Measurements from ENCODE around the gene ASCC1. TPM values are rescaled to one million over a fixed set of nuclear protein-coding genes. Genes with fewer than 3 reads are reported as not detected.

ASCC1 gene
- total and polyA plus RNA-seq, 2 of the 13 experiments (the other 11 are each of a cell fraction or from before 2014, with no cell fraction given) = 21.6 to 30.1 TPM

DNA sequence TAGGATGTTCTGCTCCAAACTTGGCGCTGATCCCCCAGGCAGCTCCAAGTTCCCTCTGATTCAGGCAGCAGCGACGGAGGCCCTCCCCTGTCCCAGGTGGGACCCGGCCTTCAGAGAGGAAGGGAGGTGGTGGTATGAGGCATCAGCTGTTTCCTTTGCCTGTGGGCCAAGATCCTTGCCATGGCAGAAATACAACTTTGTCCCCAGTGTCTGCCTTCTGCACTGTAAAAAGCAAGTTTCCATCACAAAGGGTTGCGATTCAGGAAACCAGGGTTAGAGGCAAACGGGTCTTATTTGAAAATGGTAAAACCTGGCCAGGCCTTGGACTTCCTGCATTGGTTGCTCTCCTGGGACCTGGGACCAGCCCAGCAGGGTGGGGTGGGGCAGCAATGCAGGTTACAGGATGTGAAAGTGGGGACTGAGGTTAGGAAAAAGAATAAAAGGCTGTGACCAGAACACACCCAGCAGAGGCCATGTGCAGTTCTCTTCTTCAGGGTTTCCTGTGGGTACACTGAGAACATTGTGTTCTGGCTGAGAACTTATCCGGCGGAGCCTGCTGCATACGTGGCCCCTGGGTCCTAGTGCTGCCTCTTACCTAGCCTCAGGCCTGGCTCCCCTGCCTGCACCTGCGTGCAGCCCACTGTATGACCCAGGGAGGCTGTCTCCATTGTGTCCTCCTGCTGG is 32.5 kb upstream of the ASCC1 start (continued):
- TF ChIP-seq, protein P1, sequence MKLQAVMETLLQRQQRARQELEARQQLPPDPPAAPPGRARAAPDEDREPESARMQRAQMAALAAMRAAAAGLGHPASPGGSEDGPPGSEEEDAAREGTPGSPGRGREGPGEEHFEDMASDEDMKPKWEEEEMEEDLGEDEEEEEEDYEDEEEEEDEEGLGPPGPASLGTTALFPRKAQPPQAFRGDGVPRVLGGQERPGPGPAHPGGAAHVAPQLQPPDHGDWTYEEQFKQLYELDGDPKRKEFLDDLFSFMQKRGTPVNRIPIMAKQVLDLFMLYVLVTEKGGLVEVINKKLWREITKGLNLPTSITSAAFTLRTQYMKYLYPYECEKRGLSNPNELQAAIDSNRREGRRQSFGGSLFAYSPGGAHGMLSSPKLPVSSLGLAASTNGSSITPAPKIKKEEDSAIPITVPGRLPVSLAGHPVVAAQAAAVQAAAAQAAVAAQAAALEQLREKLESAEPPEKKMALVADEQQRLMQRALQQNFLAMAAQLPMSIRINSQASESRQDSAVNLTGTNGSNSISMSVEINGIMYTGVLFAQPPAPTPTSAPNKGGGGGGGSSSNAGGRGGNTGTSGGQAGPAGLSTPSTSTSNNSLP (IDR thresholded peaks at IDR 0.05; ENCODE audit: low read depth, low read length) = no peak
- TF ChIP-seq REXO4 (CRISPR knock-in tag; IDR thresholded peaks at IDR 0.05; ENCODE audit: borderline replicate concordance) = no peak
- TF ChIP-seq SUZ12 (IDR thresholded peaks at IDR 0.05; ENCODE audit: low read depth, low read length) = no peak
- no peak for TF ChIP-seq NFIB (CRISPR knock-in tag; IDR thresholded peaks at IDR 0.05; ENCODE audit: borderline replicate concordance)
- no peak for TF ChIP-seq SMAD9 (CRISPR knock-in tag; IDR thresholded peaks at IDR 0.05)
- TF ChIP-seq MED8 (CRISPR knock-in tag; IDR thresholded peaks at IDR 0.05; ENCODE audit: insufficient replicate concordance) = no peak
- TF ChIP-seq PHF8 (CRISPR knock-in tag; IDR thresholded peaks at IDR 0.05) = peak; percentile 62
- TF ChIP-seq TBX3 (IDR thresholded peaks at IDR 0.05; ENCODE audit: borderline replicate concordance) = no peak
- no peak for TF ChIP-seq HOXA7 (CRISPR knock-in tag; IDR thresholded peaks at IDR 0.05)
- 0 out of 2 replicates have a peak, but pooled peaks have one; percentile 32 for TF ChIP-seq STAT5B (CRISPR knock-in tag; IDR thresholded peaks at IDR 0.05)
- TF ChIP-seq SMAD1 (CRISPR knock-in tag; IDR thresholded peaks at IDR 0.05; ENCODE audit: borderline replicate concordance, low read depth) = no peak
- no peak for TF ChIP-seq ATAD3A (CRISPR knock-in tag; IDR thresholded peaks at IDR 0.05)
- no peak for TF ChIP-seq ELF4 (CRISPR knock-in tag; IDR thresholded peaks at IDR 0.05; ENCODE audit: borderline replicate concordance)
- TF ChIP-seq, protein P2, sequence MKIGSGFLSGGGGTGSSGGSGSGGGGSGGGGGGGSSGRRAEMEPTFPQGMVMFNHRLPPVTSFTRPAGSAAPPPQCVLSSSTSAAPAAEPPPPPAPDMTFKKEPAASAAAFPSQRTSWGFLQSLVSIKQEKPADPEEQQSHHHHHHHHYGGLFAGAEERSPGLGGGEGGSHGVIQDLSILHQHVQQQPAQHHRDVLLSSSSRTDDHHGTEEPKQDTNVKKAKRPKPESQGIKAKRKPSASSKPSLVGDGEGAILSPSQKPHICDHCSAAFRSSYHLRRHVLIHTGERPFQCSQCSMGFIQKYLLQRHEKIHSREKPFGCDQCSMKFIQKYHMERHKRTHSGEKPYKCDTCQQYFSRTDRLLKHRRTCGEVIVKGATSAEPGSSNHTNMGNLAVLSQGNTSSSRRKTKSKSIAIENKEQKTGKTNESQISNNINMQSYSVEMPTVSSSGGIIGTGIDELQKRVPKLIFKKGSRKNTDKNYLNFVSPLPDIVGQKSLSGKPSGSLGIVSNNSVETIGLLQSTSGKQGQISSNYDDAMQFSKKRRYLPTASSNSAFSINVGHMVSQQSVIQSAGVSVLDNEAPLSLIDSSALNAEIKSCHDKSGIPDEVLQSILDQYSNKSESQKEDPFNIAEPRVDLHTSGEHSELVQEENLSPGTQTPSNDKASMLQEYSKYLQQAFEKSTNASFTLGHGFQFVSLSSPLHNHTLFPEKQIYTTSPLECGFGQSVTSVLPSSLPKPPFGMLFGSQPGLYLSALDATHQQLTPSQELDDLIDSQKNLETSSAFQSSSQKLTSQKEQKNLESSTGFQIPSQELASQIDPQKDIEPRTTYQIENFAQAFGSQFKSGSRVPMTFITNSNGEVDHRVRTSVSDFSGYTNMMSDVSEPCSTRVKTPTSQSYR (CRISPR knock-in tag; IDR thresholded peaks at IDR 0.05; ENCODE audit: borderline replicate concordance) = no peak
- no peak for TF ChIP-seq ZFAT (CRISPR knock-in tag; conservative IDR thresholded peaks at IDR 0.05)
- TF ChIP-seq, protein P3, sequence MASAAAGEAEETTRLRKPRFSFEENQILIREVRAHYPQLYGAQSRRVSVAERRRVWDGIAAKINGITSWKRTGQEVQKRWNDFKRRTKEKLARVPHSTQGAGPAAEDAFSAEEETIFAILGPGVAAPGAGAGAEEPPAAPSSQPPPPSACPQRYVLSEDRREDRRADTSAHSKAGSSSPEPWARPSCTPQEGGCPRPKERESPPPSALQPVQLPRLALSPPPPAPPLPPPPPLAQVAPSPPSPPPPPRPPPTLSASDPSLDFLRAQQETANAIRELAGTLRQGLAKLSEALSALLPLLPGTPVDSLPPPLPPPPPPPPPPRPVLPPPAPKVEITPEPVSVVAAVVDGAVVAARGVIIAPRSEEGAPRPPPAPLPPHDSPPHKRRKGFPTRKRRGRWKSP (CRISPR knock-in tag; IDR thresholded peaks at IDR 0.05) = 0 out of 2 replicates have a peak, but pooled peaks have one; percentile 8
- 0 out of 2 replicates have a peak, but pooled peaks have one; percentile 57 for TF ChIP-seq ZNF510 (CRISPR knock-in tag; IDR thresholded peaks at IDR 0.05; ENCODE audit: low read depth)
- TF ChIP-seq, protein P4, sequence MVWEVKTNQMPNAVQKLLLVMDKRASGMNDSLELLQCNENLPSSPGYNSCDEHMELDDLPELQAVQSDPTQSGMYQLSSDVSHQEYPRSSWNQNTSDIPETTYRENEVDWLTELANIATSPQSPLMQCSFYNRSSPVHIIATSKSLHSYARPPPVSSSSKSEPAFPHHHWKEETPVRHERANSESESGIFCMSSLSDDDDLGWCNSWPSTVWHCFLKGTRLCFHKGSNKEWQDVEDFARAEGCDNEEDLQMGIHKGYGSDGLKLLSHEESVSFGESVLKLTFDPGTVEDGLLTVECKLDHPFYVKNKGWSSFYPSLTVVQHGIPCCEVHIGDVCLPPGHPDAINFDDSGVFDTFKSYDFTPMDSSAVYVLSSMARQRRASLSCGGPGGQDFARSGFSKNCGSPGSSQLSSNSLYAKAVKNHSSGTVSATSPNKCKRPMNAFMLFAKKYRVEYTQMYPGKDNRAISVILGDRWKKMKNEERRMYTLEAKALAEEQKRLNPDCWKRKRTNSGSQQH (CRISPR knock-in tag; IDR thresholded peaks at IDR 0.05; ENCODE audit: low read depth) = peak; percentile 47

All from HepG2 (cell line).